Chondrocyte (in vitro differentiated cells): ENCODE measurements around the gene SLC51A. TPM values are rescaled to one million over a fixed set of nuclear protein-coding genes. Genes with fewer than 3 reads are reported as not detected.
"Not testable (repeated sequence)": the region's sequence is repeated elsewhere in the genome, so short reads cannot be mapped to it uniquely, and the experiment has no call there.

Experiments
- DNase-seq: peaks from one replicate; pipeline ENCODE4 v3.0.0; 2021; ENCODE audit warnings: mixed read lengths, low spot score
- H3K27ac Mint-ChIP-seq: one replicate; pipeline ENCODE4 v1.8.0; 2021; ENCODE audit warnings: mild to moderate bottlenecking, moderate library complexity, mixed read lengths; ENCODE audit not compliant: unreplicated experiment
- H3K27me3 Mint-ChIP-seq: 2 replicates; pipeline ENCODE4 v1.8.0; 2021; ENCODE audit warnings: low read depth, mixed read lengths
- H3K36me3 Mint-ChIP-seq: 2 replicates; pipeline ENCODE4 v1.8.0; 2021; ENCODE audit warnings: low read depth, mixed read lengths
- H3K4me1 Mint-ChIP-seq: 2 replicates; pipeline ENCODE4 v1.8.0; 2021; ENCODE audit warnings: low read depth, mild to moderate bottlenecking, mixed read lengths
- H3K4me3 Mint-ChIP-seq: one replicate; pipeline ENCODE4 v1.8.0; 2021; ENCODE audit warnings: mild to moderate bottlenecking, moderate library complexity, mixed read lengths; ENCODE audit not compliant: unreplicated experiment
- H3K9me3 Mint-ChIP-seq: 2 replicates; pipeline ENCODE4 v1.8.0; 2021; ENCODE audit warnings: low read depth, mixed read lengths
- CTCF ChIP-seq: fragments of 200-600 bp; sonication (generic); IDR thresholded peaks from 2 replicates; pipeline ENCODE4 v1.5.0; 2021; ENCODE audit warnings: antibody characterized with exemption, mild to moderate bottlenecking, moderate library complexity
- total RNA-seq: library from RNA; stranded (reverse); gene quantifications from 3 replicates; pipeline ENCODE4 v1.2.1, GENCODE V29; 2021

Gene SLC51A
- total RNA-seq, 1 donor from 2014 or later: not detected

DNA sequence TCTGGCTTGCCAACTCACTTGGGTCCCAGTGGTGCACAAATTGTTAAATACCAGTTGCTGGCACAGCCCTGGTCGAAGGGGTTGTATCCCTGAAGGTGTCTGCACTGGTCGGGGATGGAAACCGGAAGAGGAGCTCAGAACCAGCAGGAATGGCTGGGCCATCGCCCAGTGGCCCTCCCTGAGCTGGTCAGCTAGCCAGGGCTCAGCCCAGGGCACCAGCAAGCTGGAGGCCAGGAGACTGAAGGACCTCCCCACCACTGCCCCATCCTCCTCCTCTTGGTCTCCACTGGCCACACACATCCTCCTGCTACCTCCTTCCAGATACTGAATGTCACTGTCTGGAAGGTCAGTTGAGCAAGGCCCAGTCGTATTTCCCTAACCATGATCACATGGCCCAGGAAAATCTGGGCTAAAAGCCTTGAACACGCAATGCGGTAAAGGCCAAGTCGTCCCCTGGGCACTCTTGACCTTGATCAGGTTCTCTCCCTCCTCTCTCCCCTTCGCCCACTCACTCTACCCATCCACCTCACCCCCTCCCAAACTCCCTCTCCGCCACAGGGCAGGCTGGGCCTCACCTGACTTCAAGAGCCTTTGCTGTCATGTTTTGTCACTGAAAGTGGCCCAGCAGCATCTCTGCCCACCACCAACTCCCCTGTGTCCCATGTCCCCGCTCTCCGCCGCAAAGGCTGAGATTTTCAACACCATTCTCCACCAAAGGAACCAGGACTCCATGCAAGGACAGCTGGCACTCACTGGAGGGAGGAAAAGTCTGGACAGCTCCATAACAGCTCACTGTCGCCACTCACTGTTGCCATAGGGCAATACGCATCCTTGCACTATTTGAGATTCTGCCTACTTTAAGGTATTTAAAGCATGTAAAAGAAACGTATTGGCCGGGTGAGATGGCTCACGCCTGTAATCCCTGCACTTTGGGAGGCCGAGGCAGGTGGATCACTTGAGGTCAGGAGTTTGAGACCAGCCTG is 17.3 kb upstream of the SLC51A start:
- H3K27ac Mint-ChIP-seq: no peak overlapping the region
- TF ChIP-seq CTCF: peak; percentile 44
- no peak overlapping the region for H3K4me3 Mint-ChIP-seq
- peaks cover 5% of the 10 kb centered on the region for H3K27me3 Mint-ChIP-seq
- no peaks in the 10 kb centered on the region for H3K36me3 Mint-ChIP-seq
- no peaks in the 10 kb centered on the region for H3K9me3 Mint-ChIP-seq
- DNase-seq: no peak
- H3K4me1 Mint-ChIP-seq: peaks cover 4% of the 10 kb centered on the region

GRCh38 chr3:196202516-196202970 is 13.8 kb upstream of the SLC51A start:
- no peak overlapping the region for H3K4me3 Mint-ChIP-seq
- DNase-seq: no peak
- H3K9me3 Mint-ChIP-seq: peaks cover 6% of the 10 kb centered on the region
- TF ChIP-seq CTCF: no peak
- H3K36me3 Mint-ChIP-seq: no peaks in the 10 kb centered on the region
- H3K4me1 Mint-ChIP-seq: peaks cover 8% of the 10 kb centered on the region
- H3K27me3 Mint-ChIP-seq: peaks cover 8% of the 10 kb centered on the region
- peak overlapping the region; percentile 69 for H3K27ac Mint-ChIP-seq

DNA sequence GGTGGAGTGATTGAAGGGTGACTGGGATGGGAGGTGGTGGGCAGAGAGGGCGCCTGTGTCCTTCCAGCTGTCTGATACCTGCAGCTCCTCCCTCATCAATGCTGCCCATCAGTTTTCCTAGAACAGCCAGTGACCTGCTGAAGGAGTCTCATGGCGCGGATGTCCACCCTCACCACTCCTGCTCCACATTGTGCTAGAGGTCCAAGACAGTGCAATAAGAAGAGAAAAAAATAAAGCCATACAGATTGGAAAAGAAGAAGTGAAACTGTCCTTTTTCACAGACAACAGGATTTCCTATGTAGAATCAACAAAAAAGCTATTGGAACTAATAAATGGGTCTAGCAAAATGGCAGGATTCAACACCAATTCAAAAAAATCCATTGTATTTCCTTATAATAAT is 12.5 kb upstream of the SLC51A start:
- H3K27ac Mint-ChIP-seq: no peak overlapping the region
- H3K4me3 Mint-ChIP-seq: no peak overlapping the region
- DNase-seq: no peak
- TF ChIP-seq CTCF: no peak
- H3K36me3 Mint-ChIP-seq: no peaks in the 10 kb centered on the region
- peaks cover 10% of the 10 kb centered on the region for H3K27me3 Mint-ChIP-seq
- peaks cover 13% of the 10 kb centered on the region for H3K4me1 Mint-ChIP-seq
- peaks cover 6% of the 10 kb centered on the region for H3K9me3 Mint-ChIP-seq

DNA sequence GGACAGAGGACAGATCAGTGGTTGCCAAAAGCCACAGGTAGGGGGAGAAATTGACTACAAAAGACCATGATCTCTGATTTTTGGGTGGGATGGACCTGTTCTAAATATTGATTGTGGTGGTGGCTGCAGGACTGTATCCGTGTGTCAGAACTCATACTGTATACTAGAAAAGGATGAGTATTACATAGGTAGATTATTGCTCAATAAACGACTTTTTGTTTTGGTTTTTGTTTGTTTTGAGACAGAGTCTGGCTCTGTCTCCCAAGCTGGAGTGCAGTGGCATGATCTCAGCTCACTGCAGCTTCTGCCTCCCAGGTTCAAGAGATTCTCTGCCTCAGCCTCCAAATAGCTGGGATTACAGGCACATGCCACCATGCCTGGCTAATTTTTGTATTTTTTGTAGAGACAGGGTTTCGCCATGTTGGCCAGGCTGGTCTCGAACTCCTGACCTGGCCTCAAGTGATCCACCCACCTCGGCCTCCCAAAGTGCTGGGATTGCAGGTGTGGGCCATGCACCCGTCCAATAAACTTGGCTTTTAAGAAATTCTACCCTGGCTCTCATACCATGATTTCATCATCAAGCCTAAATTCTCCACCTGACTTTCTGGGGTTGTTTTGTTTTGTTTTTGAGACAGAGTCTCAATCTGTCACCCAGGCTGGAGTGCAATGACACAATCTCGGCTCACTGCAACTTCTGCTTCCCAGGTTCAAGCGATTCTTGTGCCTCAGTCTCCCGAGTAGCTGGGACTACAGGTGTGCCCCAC is 10.7 kb upstream of the SLC51A start:
- not testable (repeated sequence) for DNase-seq, H3K9me3 Mint-ChIP-seq, H3K36me3 Mint-ChIP-seq, H3K27ac Mint-ChIP-seq, H3K27me3 Mint-ChIP-seq, H3K4me3 Mint-ChIP-seq
- H3K4me1 Mint-ChIP-seq: peaks cover 13% of the 10 kb centered on the region

GRCh38 chr3:196207159-196207832 is 9.0 kb upstream of the SLC51A start:
- H3K36me3 Mint-ChIP-seq: no peaks in the 10 kb centered on the region
- DNase-seq: peak; percentile 93
- H3K27ac Mint-ChIP-seq: no peak overlapping the region
- H3K27me3 Mint-ChIP-seq: peaks cover 10% of the 10 kb centered on the region
- peaks cover 6% of the 10 kb centered on the region for H3K9me3 Mint-ChIP-seq
- peaks cover 13% of the 10 kb centered on the region for H3K4me1 Mint-ChIP-seq
- no peak for TF ChIP-seq CTCF
- H3K4me3 Mint-ChIP-seq: peak overlapping the region; percentile 51
